Measurements from ENCODE around the gene RNF181. TPM values are rescaled to one million over a fixed set of nuclear protein-coding genes. Genes with fewer than 3 reads are reported as not detected.

Gene RNF181
- total RNA-seq, 1 experiment from 2014 or later: 123 TPM

GRCh38 chr2:85551698-85552678 is 43.6 kb upstream of the RNF181 start:
- peak; percentile 93 for TF ChIP-seq CTCF (IDR thresholded peaks at IDR 0.05; ENCODE audit: insufficient read depth in 1 of 2, low read depth in 1 of 2, low read length in 1 of 2, severe bottlenecking in 1 of 2, unreplicated experiment in 1 of 2)
- Mint-ChIP-seq H3K4me3 (ENCODE audit: unreplicated experiment) (no peak overlapping the region), H3K27me3 (ENCODE audit: insufficient read depth, unreplicated experiment) (no peaks in the 10 kb centered on the region), H3K36me3 (ENCODE audit: insufficient read depth, unreplicated experiment) (peaks cover 92% of the 10 kb centered on the region), H3K4me1 (ENCODE audit: low read depth, unreplicated experiment) (no peaks in the 10 kb centered on the region), H3K9me3 (ENCODE audit: unreplicated experiment) (no peaks in the 10 kb centered on the region), H3K27ac (ENCODE audit: unreplicated experiment) (no peak overlapping the region)
- H3K9me3 ChIP-seq: no peaks in the 10 kb centered on the region
- no TSS peak for BruUV-seq (replicated peaks)
- no peak overlapping the region for H3K4me3 ChIP-seq (ENCODE audit: low read depth, low read length)
- peak; percentile 81 to 89 for DNase-seq
- intact Hi-C loops (cut with micrococcal nuclease; ENCODE audit: unreplicated experiment): loop anchor here (1.0 to 5.0 kb wide), 4 partner anchors 132 to 485 kb away; partner anchors contain the start of genes ELMOD3 and RETSAT
- POLR2A ChIA-PET: interaction anchor here (0.5 to 3.6 kb wide), 8 partner anchors 10 to 152 kb away, joined by 3 to 32 read pairs (median 6); partner anchors contain the start of genes GGCX, MAT2A and VAMP8
- peaks cover 7% of the 10 kb centered on the region; the same call in 1 of the 2 replicates for H3K36me3 ChIP-seq (ENCODE audit: control insufficient read depth, insufficient read depth, low read length)
- H3K27me3 ChIP-seq (replicated peaks; ENCODE audit: control insufficient read depth, insufficient read depth, low read length): no peaks in the 10 kb centered on the region
- no peaks in the 10 kb centered on the region for H3K4me1 ChIP-seq
- CTCF ChIA-PET: interaction anchor here (0.6 to 4.5 kb wide), 26 partner anchors 8 to 419 kb away, joined by 3 to 67 read pairs (median 3); partner anchors contain the start of genes C2orf68, GGCX, MAT2A and RNF181

GRCh38 chr2:85553184-85553583 is 42.4 kb upstream of the RNF181 start:
- DNase-seq: no peak
- H3K4me3 Mint-ChIP-seq (ENCODE audit: unreplicated experiment): no peak overlapping the region
- no peak overlapping the region for H3K27ac Mint-ChIP-seq (ENCODE audit: unreplicated experiment)
- no TSS peak for BruUV-seq (replicated peaks)
- H3K27me3 Mint-ChIP-seq (ENCODE audit: insufficient read depth, unreplicated experiment): no peaks in the 10 kb centered on the region
- no peak overlapping the region for H3K4me3 ChIP-seq (ENCODE audit: low read depth, low read length)
- intact Hi-C loops (cut with micrococcal nuclease; ENCODE audit: unreplicated experiment): loop anchor here (5.0 kb wide), 1 partner anchor 486 kb away; no protein-coding TSS in a partner anchor
- peaks cover 7% of the 10 kb centered on the region for H3K4me1 Mint-ChIP-seq (ENCODE audit: low read depth, unreplicated experiment)
- no peaks in the 10 kb centered on the region for H3K9me3 ChIP-seq
- ChIA-PET POLR2A (no interaction called here), CTCF (interaction anchor here (1.0 to 4.5 kb wide), 2 partner anchors 133 to 259 kb away, joined by 4 to 67 read pairs; partner anchors contain the start of gene SH2D6)
- H3K36me3 ChIP-seq (ENCODE audit: control insufficient read depth, insufficient read depth, low read length): peaks cover 7% of the 10 kb centered on the region; the same call in 1 of the 2 replicates
- peaks cover 86% of the 10 kb centered on the region for H3K36me3 Mint-ChIP-seq (ENCODE audit: insufficient read depth, unreplicated experiment)
- no peaks in the 10 kb centered on the region for H3K27me3 ChIP-seq (replicated peaks; ENCODE audit: control insufficient read depth, insufficient read depth, low read length)
- peaks cover 6% of the 10 kb centered on the region for H3K4me1 ChIP-seq
- TF ChIP-seq CTCF (IDR thresholded peaks at IDR 0.05; ENCODE audit: insufficient read depth in 1 of 2, low read depth in 1 of 2, low read length in 1 of 2, severe bottlenecking in 1 of 2, unreplicated experiment in 1 of 2): no peak
- H3K9me3 Mint-ChIP-seq (ENCODE audit: unreplicated experiment): no peaks in the 10 kb centered on the region

- intact Hi-C loops (cut with micrococcal nuclease; ENCODE audit: unreplicated experiment): loop anchor here (5.0 kb wide), 1 partner anchor 488 kb away; no protein-coding TSS in a partner anchor
Measured at GRCh38 chr2:85554980-85555612, 40.4 kb upstream of the RNF181 start.

More at GRCh38 chr2:85554980-85555612, 40.4 kb upstream of the RNF181 start:
- DNase-seq: no peak
- Mint-ChIP-seq H3K9me3 (ENCODE audit: unreplicated experiment) (no peaks in the 10 kb centered on the region), H3K4me3 (ENCODE audit: unreplicated experiment) (no peak overlapping the region), H3K27ac (ENCODE audit: unreplicated experiment) (peak overlapping the region; percentile 7), H3K36me3 (ENCODE audit: insufficient read depth, unreplicated experiment) (peaks cover 84% of the 10 kb centered on the region), H3K27me3 (ENCODE audit: insufficient read depth, unreplicated experiment) (no peaks in the 10 kb centered on the region), H3K4me1 (ENCODE audit: low read depth, unreplicated experiment) (peaks cover 20% of the 10 kb centered on the region)
- no peaks in the 10 kb centered on the region for H3K9me3 ChIP-seq
- ChIA-PET CTCF (no interaction called here), POLR2A (interaction anchor here (2.3 kb wide), 1 partner anchor 16 kb away, joined by 7 read pairs; the partner anchor contains the start of gene MAT2A)
- no TSS peak for BruUV-seq (replicated peaks)
- H3K36me3 ChIP-seq (ENCODE audit: control insufficient read depth, insufficient read depth, low read length): peaks cover 7% of the 10 kb centered on the region; the same call in 1 of the 2 replicates
- H3K4me3 ChIP-seq (ENCODE audit: low read depth, low read length): no peak overlapping the region
- peaks cover 25% of the 10 kb centered on the region for H3K4me1 ChIP-seq
- TF ChIP-seq CTCF (IDR thresholded peaks at IDR 0.05; ENCODE audit: insufficient read depth in 1 of 2, low read depth in 1 of 2, low read length in 1 of 2, severe bottlenecking in 1 of 2, unreplicated experiment in 1 of 2): no peak
- no peaks in the 10 kb centered on the region for H3K27me3 ChIP-seq (replicated peaks; ENCODE audit: control insufficient read depth, insufficient read depth, low read length)

All from Caco-2 (cell line).